Lung (tissue), 12 donors: ENCODE results near the gene TCL1B. TPM values are rescaled to one million over a fixed set of nuclear protein-coding genes. Genes with fewer than 3 reads are reported as not detected.

Experiments used
- ATAC-seq: fragments of 200-7000 bp; cut with Tn5 transposase; one replicate; pipeline ENCODE4 v1.9.1; 2020; ENCODE audit warnings: moderate number of reproducible peaks; ENCODE audit not compliant: insufficient read depth, low FRiP score
- DNase-seq, 3 donors: peaks; one replicate each; pipeline ENCODE4 v3.0.0-alpha.2; 2013 to 2017
- H3K27ac ChIP-seq, 2 donors: one replicate each; pipeline ENCODE4 v1.5.1; 2013; ENCODE audit warnings: mild to moderate bottlenecking in 2 of 2, moderate library complexity in 2 of 2, control low read depth in 1 of 2, inconsistent platforms in 1 of 2, low read depth in 1 of 2, low read length in 1 of 2
- H3K27me3 ChIP-seq, 3 donors: one replicate each; pipeline ENCODE4 v1.5.1; 2013; ENCODE audit warnings: low read length in 2 of 3; ENCODE audit not compliant: control insufficient read depth in 3 of 3, insufficient read depth in 3 of 3
- H3K36me3 ChIP-seq, 4 donors: one replicate each; pipeline ENCODE4 v1.5.1; 2013; ENCODE audit warnings: low read length in 4 of 4, mild to moderate bottlenecking in 1 of 4, moderate library complexity in 1 of 4; ENCODE audit not compliant: control insufficient read depth in 4 of 4, insufficient read depth in 4 of 4
- H3K4me1 ChIP-seq, 5 donors: one replicate each; pipeline ENCODE4 v1.5.1; 2013; ENCODE audit warnings: low read length in 5 of 5, mild to moderate bottlenecking in 2 of 5, moderate library complexity in 1 of 5; ENCODE audit not compliant: control insufficient read depth in 5 of 5, insufficient read depth in 5 of 5
- H3K4me3 ChIP-seq: one replicate; pipeline ENCODE4 v1.5.1; 2013; ENCODE audit warnings: mild to moderate bottlenecking, control low read depth, moderate library complexity
- H3K9ac ChIP-seq, 2 donors: one replicate each; pipeline ENCODE4 v1.5.1; 2013; ENCODE audit warnings: low read length in 2 of 2, control low read depth in 1 of 2; ENCODE audit not compliant: insufficient read depth in 1 of 2
- H3K9me3 ChIP-seq, 4 donors: one replicate each; pipeline ENCODE4 v1.5.1; 2013; ENCODE audit warnings: low read length in 3 of 4, mild to moderate bottlenecking in 1 of 4, moderate library complexity in 1 of 4; ENCODE audit not compliant: control insufficient read depth in 4 of 4, insufficient read depth in 3 of 4
- CTCF ChIP-seq: IDR thresholded peaks from 2 replicates; pipeline ENCODE4 v1.5.1; 2012; ENCODE audit warnings: mild to moderate bottlenecking; ENCODE audit errors: control extremely low read depth, extremely low read depth
- WGBS, 2 donors: extraction: QIAGEN DNeasy Blood & Tissue Kit; methylation state at CpG; one replicate each; pipeline ENCODE4 v1.1.7; 2013; 5-methylcytosine and 5-hydroxymethylcytosine counted together
- polyA plus RNA-seq, 2 donors: library from polyadenylated mRNA; stranded (reverse); fragments of 200-250 nt; gene quantifications; one replicate each; pipeline ENCODE4 v1.2.1, GENCODE V29; 2013
- total RNA-seq, 2 donors: library from RNA; depleted of rRNA in 1 of 2; stranded (reverse); fragments of >200 nt in 1 of 2; gene quantifications; one replicate each; pipeline ENCODE4 v1.2.1, GENCODE V29; 2014 to 2021
- donor health status: control.
- donor health status: control.
- donor health status: Bipolar disorder and iron deficiency.
- donor health status: healthy.
- donor health status: DM: yes; HTN: yes; CAD: no.

Gene TCL1B
- total and polyA plus RNA-seq, 4 donors, result 0.03 to 0.28 TPM; not detected in 2

GRCh38 chr14:95656634-95657033, 29.6 kb upstream of the TCL1B start:
- 80 to 86% methylated on average over 5 of the region's 5 CpGs for WGBS, 2 donors
- no peaks in the 10 kb centered on the region for H3K36me3 ChIP-seq
- no peak overlapping the region for H3K4me3 ChIP-seq
- DNase-seq (no peak), ATAC-seq (no peak)
- peaks cover 0 to 14% (median 0%) of the 10 kb centered on the region in 5 donors for H3K4me1 ChIP-seq
- no peak overlapping the region for H3K9ac ChIP-seq
- TF ChIP-seq CTCF, result no peak
- no peak overlapping the region for H3K27ac ChIP-seq
- H3K9me3 ChIP-seq, result no peaks in the 10 kb centered on the region
- H3K27me3 ChIP-seq, result no peaks in the 10 kb centered on the region

- TF ChIP-seq CTCF, result no peak
- 62 to 76% methylated on average over 4 of the region's 4 CpGs for WGBS, 2 donors
- no peak for DNase-seq
- H3K27ac ChIP-seq, result no peak overlapping the region
- H3K9me3 ChIP-seq, result no peaks in the 10 kb centered on the region
- peaks cover 0 to 14% (median 0%) of the 10 kb centered on the region in 5 donors for H3K4me1 ChIP-seq
- no peak overlapping the region for H3K4me3 ChIP-seq
- no peak overlapping the region for H3K9ac ChIP-seq
- no peaks in the 10 kb centered on the region for H3K27me3 ChIP-seq
- ATAC-seq, result no peak
- H3K36me3 ChIP-seq, result no peaks in the 10 kb centered on the region
These were observed 28.8 kb upstream of the TCL1B start for GRCh38 chr14:95657454-95657853.

- TF ChIP-seq CTCF, result no peak
- no peak overlapping the region for H3K27ac ChIP-seq
- no peak for ATAC-seq
- H3K36me3 ChIP-seq, result no peaks in the 10 kb centered on the region
- H3K9ac ChIP-seq, result no peak overlapping the region
- peaks cover 0 to 14% (median 0%) of the 10 kb centered on the region in 5 donors for H3K4me1 ChIP-seq
- no peaks in the 10 kb centered on the region for H3K9me3 ChIP-seq
- DNase-seq, result no peak
- no peaks in the 10 kb centered on the region for H3K27me3 ChIP-seq
- 52 to 63% methylated on average over 7 of the region's 7 CpGs for WGBS, 2 donors
- no peak overlapping the region for H3K4me3 ChIP-seq
These were observed 26.8 kb upstream of the TCL1B start for GRCh38 chr14:95659293-95659989.

- DNase-seq (no peak), ATAC-seq (no peak)
- Histone ChIP-seq H3K4me1 (peaks cover 0 to 14% (median 0%) of the 10 kb centered on the region in 5 donors), H3K9me3 (no peaks in the 10 kb centered on the region), H3K27ac (no peak overlapping the region), H3K4me3 (no peak overlapping the region), H3K9ac (no peak overlapping the region), H3K27me3 (no peaks in the 10 kb centered on the region), H3K36me3 (no peaks in the 10 kb centered on the region)
- WGBS, 2 donors, result 73 to 77% methylated on average over 5 of the region's 5 CpGs
- TF ChIP-seq CTCF, result no peak
These were observed 26.2 kb upstream of the TCL1B start for GRCh38 chr14:95659990-95660385.
